HG03064 (cell line): ENCODE results near the gene ETV6.

Experiments used
- ATAC-seq: cut with Tn5 transposase; IDR thresholded peaks from one replicate; pipeline ENCODE4 v1.9.1; 2021; ENCODE audit warnings: low read depth; ENCODE audit not compliant: unreplicated experiment

ETV6 gene

DNA sequence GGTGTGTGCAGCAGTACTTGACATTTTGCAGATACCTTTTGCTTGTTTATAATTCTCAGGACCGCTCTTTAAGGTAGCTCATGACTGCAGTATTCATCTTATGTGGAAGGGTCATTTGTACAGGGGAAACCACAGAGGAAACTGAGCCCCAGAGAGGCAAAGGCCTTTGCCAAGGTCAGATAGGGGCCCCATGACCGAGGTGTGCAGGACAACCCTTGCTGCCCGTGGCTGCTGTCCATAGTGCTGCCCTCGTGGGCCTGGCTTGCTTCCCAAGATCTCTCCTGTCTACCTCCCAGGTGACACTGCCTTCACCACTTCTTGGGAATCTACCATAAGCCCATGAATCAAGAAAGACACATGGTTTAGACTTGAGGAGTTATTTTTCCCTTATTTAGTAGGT lies 222.6 kb downstream of the ETV6 start:
- no peak for ATAC-seq

DNA sequence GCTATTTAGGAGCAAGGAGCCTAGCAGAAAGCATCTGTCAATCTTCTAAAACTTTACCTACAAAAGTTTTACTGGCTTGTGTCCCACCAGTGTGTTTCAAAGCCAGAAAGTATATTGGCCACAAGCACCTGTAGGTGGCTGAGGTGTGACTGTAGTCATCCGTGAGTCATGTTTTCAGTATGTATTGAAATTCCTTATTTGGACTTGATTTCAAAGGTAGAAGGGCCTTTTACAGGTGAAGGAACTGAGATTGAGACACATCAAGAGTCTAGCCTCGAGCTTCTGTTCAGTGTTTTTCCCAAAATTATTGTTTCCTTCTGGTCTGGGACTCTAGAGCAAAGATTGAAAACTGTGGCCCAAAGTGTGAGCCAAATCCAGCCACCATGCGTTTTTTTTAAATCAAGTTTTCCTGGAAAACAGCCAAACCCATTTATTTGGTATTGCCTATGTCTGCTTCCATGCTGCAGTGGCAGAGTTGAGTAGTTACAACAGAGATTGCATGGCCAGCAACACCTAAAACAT lies 226.0 kb downstream of the ETV6 start:
- ATAC-seq = no peak

- no peak for ATAC-seq
These were observed 226.8 kb downstream of the ETV6 start for GRCh38 chr12:11876307-11876706.

DNA sequence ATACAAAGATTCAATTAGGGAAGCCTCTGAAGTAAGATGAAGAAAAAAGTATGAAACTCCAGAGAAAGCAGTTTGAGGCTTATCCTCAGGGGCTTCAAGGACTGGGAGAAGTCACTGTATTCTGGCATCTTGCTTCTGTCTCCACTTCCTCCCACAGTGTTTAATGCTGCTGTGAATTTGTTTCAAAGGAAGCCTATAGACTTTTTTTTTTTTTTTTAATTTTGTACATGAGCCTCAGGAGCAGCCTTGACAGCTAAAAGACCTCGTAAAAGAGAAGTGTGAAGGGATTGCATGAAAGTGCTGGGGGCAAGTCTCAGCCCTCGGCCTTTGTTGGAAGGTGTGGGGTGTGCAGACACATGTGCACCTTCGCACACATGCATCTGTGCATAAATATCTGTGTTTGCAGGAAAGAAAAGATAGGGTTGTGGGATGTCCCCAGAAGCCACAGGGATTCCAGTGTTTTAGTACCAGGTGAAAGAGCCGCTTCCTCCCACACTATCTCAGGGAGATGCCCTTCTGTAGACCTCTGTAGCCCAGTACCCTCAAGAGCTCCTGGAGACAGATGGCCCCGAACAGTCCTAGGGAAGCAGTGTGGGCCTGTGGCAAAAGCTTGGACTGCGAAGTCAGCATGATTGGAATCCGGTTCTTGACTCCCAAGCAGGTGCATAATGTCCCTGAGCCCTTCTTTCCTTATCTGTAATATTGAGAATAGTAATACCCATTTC lies 227.8 kb downstream of the ETV6 start:
- ATAC-seq = no peak

DNA sequence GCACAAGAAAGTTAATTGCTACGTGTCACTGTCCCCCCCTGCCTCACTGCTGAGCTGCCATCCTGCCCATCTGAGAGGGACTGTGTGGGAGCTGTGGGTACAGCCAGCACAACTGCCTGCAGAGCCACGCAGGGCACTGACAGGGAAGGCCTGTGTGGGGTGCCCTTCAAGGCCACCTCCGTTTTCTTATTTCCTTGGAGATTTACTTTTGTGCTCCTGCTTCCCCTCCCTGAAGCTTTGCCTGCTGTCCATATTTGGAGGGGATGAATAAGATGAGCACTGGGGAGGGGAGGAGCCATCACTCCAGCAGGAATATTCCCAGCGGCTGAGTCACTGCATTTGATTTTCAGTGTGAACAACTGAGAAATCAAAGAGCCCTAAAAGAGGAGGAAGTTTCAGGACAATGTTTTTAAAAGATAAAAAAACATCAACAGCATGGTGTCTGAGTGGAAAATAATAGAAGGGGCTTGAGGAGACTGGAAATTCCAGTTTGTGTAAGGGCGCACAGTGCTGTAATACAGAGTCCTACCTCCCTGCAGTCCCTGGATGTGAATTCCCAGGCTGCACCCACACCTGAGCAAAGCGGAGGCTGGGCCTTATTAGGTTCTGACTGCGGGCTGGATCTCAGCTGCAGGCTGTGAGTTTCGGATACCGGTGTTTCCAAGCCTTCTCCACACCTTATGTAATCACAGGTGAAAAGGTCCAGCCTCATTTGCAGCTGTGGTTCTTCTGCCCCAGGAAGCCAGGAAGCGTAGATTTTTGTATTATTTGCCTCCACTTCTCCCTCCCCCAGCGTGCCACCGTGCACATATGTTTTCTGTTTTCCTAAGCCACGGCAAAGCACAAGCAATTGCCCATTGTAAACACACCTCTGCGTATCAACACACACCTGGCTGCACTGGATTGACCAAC lies 228.7 kb downstream of the ETV6 start:
- no peak for ATAC-seq

DNA sequence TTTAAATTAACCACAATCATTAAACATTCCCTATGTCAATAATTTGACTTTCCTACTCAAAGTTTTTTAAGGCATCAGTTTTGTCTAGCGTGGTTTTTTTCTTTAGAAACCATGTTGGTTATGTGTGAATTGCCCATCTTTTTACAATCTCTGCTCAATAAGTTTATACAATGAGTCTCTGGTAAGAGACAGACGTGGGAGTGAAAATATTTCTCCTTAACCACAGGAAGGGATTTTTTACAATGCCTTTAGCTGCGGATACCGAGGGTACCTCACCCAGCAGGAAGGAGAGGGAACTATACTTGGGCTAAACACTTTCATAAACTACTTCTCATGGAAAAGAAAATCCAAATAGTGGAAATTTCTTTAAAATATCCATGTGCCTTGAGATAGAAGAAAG lies 229.8 kb downstream of the ETV6 start:
- ATAC-seq = no peak

- no peak for ATAC-seq
These were observed 230.9 kb downstream of the ETV6 start for GRCh38 chr12:11880381-11880780.

DNA sequence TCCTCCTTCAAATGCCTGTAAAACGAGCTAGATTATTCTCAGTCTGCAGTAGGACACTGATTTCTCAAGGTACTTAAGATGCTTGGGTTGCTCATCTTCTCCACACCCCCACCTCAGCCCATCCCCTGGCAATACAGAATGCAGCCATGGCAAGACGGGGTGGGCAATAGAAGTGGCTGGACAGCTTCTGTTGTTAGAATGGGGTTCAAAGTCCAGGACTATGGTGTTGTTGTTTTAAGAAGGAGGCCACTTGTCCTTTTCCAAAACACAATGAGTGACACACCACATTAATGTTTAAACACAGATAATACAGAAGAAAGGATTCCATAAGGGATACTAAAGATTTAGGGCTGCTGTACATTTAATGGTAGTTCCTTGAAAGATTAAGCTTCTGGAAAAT lies 232.4 kb downstream of the ETV6 start:
- ATAC-seq = no peak

DNA sequence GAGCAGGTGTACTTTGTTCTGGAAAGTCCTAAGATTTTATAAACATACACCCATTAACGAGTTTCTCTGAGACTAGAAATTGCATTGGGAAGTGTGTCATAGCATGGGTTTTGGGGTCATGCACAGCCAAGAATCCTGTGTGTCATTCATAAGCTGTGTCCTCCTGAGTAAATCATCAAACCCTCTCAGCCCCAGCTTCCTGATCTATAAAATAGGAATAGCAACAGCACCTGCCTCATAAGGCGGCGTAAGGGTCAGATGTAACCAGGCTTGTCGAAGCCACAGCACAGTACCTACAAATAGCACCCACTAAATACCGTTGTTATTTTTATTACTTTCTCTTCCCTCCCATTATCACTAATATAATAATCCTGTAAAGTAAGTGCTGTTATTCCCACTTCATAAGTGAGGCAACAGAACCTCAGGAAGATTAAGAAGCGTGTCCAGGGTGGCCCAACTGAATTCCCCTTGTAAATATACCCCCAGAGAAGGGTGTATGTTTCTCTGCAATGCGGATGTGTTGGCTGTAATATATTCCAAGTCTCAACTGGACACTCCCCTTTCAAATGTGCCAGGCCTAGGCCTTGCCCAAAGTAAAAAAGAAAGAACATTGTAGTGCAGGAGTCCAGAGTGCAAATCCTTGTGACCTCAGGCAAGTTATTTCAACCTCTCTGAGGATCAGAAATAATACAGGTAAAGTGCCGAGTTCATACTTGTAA lies 233.0 kb downstream of the ETV6 start:
- no peak for ATAC-seq

- no peak for ATAC-seq
These were observed 234.6 kb downstream of the ETV6 start for GRCh38 chr12:11884116-11884515.

DNA sequence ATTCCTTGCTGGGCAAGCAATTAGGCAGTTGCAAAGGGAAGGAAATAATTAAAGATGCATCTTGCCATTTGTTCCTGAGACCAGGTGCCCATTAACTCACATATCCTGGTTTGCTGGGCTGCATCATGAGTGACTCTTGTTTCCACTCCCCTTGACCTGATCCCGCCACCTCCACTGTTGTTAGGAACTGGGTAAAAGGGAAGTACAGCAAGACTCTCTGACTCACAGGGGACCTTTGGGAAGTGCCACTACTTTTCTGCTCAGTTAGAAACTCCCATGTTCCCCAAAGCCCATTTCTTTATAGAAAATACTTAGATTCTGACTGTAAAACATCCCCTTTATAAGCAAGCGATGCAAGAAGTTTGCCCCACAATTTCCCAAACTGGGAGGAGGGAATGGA lies 235.2 kb downstream of the ETV6 start:
- ATAC-seq = no peak

DNA sequence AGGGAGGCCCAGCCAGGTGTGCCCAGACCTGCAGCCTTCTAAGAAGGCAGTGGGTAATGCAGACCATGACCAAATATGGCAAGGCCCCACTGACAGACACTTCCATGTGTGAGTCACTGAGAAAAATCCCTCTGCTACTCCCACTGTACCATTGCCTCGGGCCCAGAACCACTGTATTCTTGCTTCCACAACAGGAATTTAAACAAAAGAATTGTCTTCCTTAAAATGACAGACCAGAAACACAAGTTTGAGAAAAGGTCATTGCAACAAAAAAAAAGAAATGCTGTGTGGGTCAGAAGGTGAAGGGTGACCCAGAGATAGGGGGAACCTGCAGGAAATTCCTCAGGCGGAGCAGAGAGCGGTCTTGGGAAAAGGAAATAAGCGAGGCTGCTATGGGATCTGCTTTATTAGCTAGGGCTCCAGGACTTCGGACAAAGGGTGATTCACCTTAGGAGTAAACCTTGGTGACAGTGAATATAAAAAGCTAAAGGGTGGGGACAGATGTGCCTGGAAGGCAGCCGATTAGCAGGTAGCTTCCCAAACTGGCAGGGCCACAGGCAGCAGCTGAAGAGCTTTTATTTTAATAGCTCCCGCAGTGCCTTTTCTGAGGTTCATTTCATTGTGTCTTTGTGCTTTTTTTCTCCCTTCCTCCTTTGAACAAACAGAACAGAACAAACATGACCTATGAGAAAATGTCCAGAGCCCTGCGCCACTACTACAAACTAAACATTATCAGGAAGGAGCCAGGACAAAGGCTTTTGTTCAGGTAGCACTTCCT lies 236.0 kb downstream of the ETV6 start:
- ATAC-seq = no peak

GRCh38 chr12:11886339-11886738 lies 236.9 kb downstream of the ETV6 start:
- no peak for ATAC-seq

- ATAC-seq = no peak
These were observed 238.6 kb downstream of the ETV6 start for GRCh38 chr12:11888029-11888428.

GRCh38 chr12:11891346-11891745 lies 241.9 kb downstream of the ETV6 start:
- no peak for ATAC-seq

GRCh38 chr12:11891754-11892386 lies 242.4 kb downstream of the ETV6 start:
- ATAC-seq = no peak

DNA sequence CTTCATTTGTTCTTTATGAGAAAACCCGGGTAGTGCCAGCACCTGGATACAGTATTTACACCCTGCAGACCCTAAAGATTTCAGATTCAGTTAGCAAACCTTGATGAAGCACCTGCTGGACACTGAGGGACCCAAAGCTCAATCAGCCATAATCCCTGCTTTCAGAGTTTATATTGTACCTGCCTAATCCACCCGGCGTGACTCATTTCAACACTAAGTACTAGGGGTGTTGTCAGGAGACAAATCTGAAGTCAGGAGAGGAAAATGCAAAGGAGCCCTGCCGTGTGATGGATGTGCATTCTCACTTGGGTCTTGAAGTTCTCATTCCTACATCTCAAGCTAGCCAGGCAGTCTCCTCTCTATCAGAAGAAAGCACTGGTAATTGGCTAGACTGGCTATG lies 244.5 kb downstream of the ETV6 start:
- no peak for ATAC-seq

DNA sequence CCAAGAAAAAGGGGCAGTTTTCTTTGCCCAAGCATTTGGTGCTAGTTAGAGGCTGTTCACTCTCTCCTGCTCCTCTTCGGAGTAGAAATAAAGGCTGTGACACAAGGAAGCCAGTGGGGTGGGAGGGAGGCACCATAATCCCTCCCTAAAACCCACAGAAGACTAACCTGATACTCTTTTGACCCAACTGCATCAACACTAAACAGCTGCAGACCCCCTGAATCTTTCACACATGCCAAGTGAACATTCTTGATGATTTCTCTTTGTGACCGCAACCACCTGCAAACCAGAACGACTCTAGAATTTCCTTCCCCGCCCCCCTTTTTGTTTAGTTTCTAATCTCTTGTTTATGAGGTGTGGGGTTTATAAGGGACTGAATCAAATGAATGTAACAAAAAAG lies 245.4 kb downstream of the ETV6 start:
- ATAC-seq = peak; percentile 62

DNA sequence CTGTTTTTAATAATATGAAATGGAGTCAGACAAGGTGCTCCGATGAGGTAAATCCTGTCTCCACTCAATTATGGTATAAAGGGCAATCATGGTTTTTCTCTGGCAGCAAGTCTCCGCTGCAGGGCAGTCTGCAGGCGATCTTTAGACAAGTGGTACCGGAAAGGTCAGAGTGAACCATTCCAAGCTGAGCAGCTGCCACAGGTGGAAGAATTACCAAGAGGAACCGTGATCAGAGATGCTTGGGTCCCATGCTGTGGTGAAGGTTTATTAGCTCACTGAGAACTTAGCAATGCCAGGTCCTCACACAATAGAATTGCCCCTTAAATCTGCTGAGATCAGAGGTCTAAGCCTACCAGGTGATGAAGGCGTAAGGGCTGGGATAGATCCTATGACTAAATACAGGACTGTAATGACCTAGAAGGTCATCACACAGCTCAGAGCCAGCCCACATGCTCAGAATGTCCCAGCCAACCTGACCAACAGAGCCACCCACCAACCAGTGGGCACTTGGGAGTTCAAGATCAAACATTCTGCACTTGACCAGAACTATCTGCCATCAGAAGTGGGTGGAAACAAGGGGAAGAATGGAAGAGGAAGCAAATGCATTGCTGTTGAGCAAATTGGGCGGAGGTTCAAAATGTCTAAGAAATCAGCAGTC lies 246.1 kb downstream of the ETV6 start:
- no peak for ATAC-seq
